Motor neuron (in vitro differentiated cells): Measurements from ENCODE around the gene SLC25A19. TPM values are rescaled to one million over a fixed set of nuclear protein-coding genes. Genes with fewer than 3 reads are reported as not detected.
"Not testable (repeated sequence)": the region's sequence is repeated elsewhere in the genome, so short reads cannot be mapped to it uniquely, and the experiment has no call there.

Experiments used
- ATAC-seq, 8 experiments: fragments of 200-7000 bp; cut with Tn5 transposase; replicated peaks in 6 of 8; 2 replicates each; pipeline ENCODE4 v1.8.0; 2021; ENCODE audit warnings: mild to moderate bottlenecking in 8 of 8, moderate library complexity in 8 of 8
- H3K27ac ChIP-seq, 2 donors: fragments of 250-450 bp; sonication (Bioruptor Pico); 2 replicates each; pipeline ENCODE4 v1.9.0; 2021; ENCODE audit warnings: antibody characterized with exemption in 2 of 2, mild to moderate bottlenecking in 2 of 2, moderate library complexity in 1 of 2
- H3K4me1 ChIP-seq, 2 donors: fragments of 250-450 bp; sonication (Bioruptor Pico); replicated peaks in 1 of 2; 2 replicates each; pipeline ENCODE4 v1.6.1; 2021; ENCODE audit warnings: antibody characterized with exemption in 2 of 2, mild to moderate bottlenecking in 2 of 2, moderate library complexity in 1 of 2
- H3K4me3 ChIP-seq, 5 donors: fragments of 250-450 bp; sonication (Bioruptor Pico); 2 replicates each; pipeline ENCODE4 v1.9.0; 2021; ENCODE audit warnings: antibody characterized with exemption in 5 of 5, mild to moderate bottlenecking in 5 of 5, moderate library complexity in 4 of 5
- WGBS, 10 experiments: fragments of 450-650 bp; shearing (Covaris generic); methylation state at CpG; one replicate each; pipeline ENCODE4 v1.0.0; 2022; 5-methylcytosine and 5-hydroxymethylcytosine counted together
- in situ Hi-C, 9 experiments: fragments of 400-800 bp; cut with MboI; loops; one replicate each; pipeline ENCODE4 v1.15.0; 2021; ENCODE audit warnings: low sequenced_read_pairs in 9 of 9, low pct_unique_long_range_greater_than_20kb in 2 of 9; ENCODE audit not compliant: unreplicated experiment in 9 of 9
- total RNA-seq, 8 experiments: library from RNA; unstranded; fragments of 300-600 nt; gene quantifications; 2 replicates each; pipeline versions ENCODE4 v1.2.3 to v1.2.4, GENCODE V29; 2022

SLC25A19 gene
- total RNA-seq, 8 experiments from 2014 or later: 3.7 to 17.9 (median 5.9) TPM

DNA sequence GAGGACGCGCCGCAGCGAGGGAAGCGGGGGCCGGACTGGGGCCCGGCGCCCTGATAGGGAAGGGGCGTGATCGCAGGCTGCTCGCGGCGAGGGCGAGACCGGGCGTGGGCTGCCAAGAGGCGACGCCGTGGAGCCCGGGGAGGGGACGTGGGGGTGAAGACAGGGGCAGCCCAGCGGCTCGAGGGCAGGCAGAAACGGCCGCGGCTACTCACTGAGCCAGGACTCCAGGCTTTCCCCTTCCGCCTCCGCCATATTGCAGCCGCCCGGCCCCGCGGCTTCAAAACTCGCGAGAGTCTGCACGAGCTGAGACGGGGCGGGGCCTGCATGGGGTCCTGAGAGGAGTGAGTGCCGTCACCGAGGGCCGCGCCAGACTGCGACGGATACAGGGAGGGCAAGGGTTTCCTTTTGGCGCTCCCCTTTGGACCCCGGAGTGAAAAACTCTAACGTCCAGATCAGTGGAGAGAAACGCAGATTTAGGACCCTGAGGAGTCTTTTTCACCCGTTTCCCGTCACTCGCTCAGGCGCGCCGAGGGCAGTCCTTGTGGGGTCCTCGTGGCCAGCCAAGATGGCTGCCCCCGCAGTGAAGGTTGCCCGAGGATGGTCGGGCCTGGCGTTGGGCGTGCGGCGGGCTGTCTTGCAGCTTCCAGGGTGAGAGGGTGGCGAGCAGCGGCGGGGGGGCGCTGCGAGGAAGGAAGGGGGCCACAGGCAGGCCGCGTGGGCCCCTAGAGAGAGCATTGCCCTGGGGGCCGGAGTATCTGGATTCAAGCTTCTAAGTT lies 27.7 kb downstream of the SLC25A19 start, which contains the start of the genes GGA3 and MRPS7:
Gene GGA3 (minus strand): TSS at position 271 of the 776 bp plus-strand sequence. CDS start 19 bp downstream, at position 252.
Gene MRPS7 (plus strand): TSS at position 544 of the 776 bp plus-strand sequence. CDS start 22 bp downstream, at position 566.
- Histone ChIP-seq H3K4me3 (peak within 1 kb of the TSS; percentile 80 to 97 (median 91)), H3K27ac (peak within 1 kb of the TSS; percentile 100), H3K4me1 (peaks cover 11 to 12% of the 10 kb centered on the region in 2 donors)
- peak; percentile 88 to 98 (median 97) for ATAC-seq
- 0 to 7% (median 0%) methylated on average over 2 to 10 of the region's 69 CpGs; no CpG with 5 or more reads in 3 of the 10 experiments for WGBS, 10 experiments
- in situ Hi-C loops: no loop called here

DNA sequence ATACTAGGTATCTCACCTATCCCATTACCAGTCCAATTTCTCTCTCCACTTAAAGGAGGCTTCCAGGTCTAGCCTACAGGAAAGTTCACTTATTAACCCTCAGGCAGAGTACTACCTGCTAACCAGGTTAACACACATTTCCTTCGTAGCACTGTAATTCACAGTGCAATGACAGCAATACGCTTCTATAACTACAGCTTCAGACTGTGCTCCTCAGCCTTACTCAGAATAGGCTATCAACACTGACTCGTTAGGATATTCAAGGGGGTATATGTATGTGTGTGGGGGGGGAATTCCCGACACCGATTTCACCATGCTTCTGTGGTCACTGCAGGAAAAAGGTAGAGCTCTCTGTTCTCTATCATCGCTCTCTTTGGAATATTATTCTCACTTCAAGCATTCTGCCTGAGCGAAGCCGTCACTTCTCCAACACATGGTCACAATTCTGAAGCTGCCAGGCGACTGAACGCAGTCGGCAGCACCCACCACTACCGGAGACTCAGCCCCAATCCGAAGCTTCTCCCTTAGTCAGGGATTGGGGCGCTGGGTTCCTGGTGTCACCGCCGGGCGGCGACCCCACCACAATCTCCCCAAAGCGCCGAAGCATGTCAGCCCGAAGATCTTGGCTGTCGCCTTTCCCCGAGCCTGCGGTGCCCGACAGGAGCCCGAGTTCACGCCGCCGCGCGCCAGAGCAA lies 28.4 kb downstream of the SLC25A19 start:
- ATAC-seq: peak in 5 of 8 experiments; percentile 10 to 30 (median 13)
- in situ Hi-C loops: no loop called here
- Histone ChIP-seq H3K4me1 (peaks cover 11 to 12% of the 10 kb centered on the region in 2 donors), H3K27ac (peak overlapping the region; percentile 100), H3K4me3 (peak overlapping the region; percentile 80 to 97 (median 91))
- WGBS, 10 experiments: 0 to 17% (median 2%) methylated on average over 1 to 25 of the region's 31 CpGs; no CpG with 5 or more reads in 3 of the 10 experiments

GRCh38 chr17:75257228-75257627 lies 32.0 kb downstream of the SLC25A19 start:
- H3K27ac ChIP-seq, ATAC-seq, in situ Hi-C loops, H3K4me3 ChIP-seq, H3K4me1 ChIP-seq: not testable (repeated sequence)
- 0 to 83% (median 75%) methylated on average over 1 of the region's 2 CpGs; no CpG with 5 or more reads in 7 of the 10 experiments for WGBS, 10 experiments

DNA sequence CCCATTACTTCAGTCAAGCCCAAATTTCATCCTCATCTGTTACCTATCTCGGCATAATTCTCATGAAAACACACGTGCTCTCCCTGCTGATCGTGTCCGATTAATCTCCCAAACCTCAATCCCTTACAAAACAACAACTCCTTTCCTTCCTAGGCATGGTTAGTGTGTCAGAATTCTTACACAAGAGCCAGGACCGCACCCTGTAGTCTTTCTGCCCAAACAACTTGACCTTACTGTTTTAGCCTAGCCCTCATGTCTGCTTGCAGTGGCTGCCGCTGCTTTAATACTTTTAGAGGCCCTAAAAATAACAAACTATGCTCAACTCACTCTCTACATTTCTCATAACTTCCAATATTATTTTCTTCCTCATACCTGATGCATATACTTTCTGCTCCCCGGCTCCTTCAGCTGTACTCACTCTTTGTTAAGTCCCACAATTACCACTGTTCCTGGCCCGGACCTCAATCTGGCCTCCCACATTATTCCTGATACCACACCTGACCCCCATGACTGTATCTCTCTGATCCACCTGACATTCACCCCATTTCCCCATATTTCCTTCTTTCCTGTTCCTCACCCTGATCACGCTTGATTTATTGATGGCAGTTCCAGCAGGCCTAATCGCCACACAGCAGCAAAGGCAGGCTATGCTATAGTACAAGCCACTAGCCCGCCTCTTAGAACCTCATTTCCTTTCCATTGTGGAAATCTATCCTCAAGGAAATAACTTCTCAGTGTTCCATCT lies 33.1 kb downstream of the SLC25A19 start:
- in situ Hi-C loops, H3K4me1 ChIP-seq, ATAC-seq, H3K27ac ChIP-seq, H3K4me3 ChIP-seq: not testable (repeated sequence)
- 90 to 100% (median 100%) methylated on average over 1 to 4 of the region's 11 CpGs; no CpG with 5 or more reads in 3 of the 10 experiments for WGBS, 10 experiments

GRCh38 chr17:75252039-75252816 lies 37.0 kb downstream of the SLC25A19 start:
- WGBS, 10 experiments: 87 to 100% (median 94%) methylated on average over 1 to 6 of the region's 8 CpGs; no CpG with 5 or more reads in 4 of the 10 experiments
- no peak overlapping the region for H3K27ac ChIP-seq
- no peak for ATAC-seq
- no peaks in the 10 kb centered on the region for H3K4me1 ChIP-seq
- H3K4me3 ChIP-seq: no peak overlapping the region
- in situ Hi-C loops: no loop called here

DNA sequence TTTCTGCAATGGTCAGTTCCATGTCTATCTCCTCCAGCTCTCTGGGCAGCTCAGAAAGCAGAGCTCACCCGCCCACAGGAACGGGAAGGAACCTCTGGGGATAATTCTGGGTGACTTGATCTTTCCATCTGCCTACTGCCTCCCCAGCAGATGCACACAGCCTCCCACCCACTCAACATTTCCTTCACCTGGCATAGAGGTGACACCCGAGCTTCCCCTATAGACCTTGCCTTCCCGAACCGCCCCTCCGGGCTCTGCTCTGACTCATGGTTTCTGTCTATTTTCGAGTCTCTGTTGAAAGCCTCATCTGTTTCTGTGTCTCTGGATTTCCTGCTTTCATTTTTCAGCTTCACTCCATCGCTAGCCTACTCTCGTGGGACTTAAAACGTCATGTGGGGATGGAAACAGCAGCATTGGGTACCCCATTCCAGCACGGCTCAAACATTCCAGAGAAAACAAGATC lies 39.2 kb downstream of the SLC25A19 start:
- peak in 3 of 8 experiments; percentile 30 to 97 (median 76) for ATAC-seq
- Histone ChIP-seq H3K4me1 (no peaks in the 10 kb centered on the region), H3K4me3 (no peak overlapping the region), H3K27ac (no peak overlapping the region)
- in situ Hi-C loops: no loop called here
- WGBS, 10 experiments: 15 to 100% (median 91%) methylated on average over 1 to 11 of the region's 11 CpGs; no CpG with 5 or more reads in 2 of the 10 experiments

- no peak overlapping the region for H3K4me3 ChIP-seq
- WGBS, 10 experiments: 47 to 100% (median 92%) methylated on average over 2 to 3 of the region's 4 CpGs; no CpG with 5 or more reads in 1 of the 10 experiments
- ATAC-seq: no peak
- H3K27ac ChIP-seq: no peak overlapping the region
- no peaks in the 10 kb centered on the region for H3K4me1 ChIP-seq
- in situ Hi-C loops: no loop called here
Measured at GRCh38 chr17:75249564-75249963, 39.7 kb downstream of the SLC25A19 start.

GRCh38 chr17:75246404-75246803 lies 42.8 kb downstream of the SLC25A19 start:
- no peaks in the 10 kb centered on the region for H3K4me1 ChIP-seq
- in situ Hi-C loops: no loop called here
- 60 to 95% (median 94%) methylated on average over 1 to 10 of the region's 12 CpGs; no CpG with 5 or more reads in 5 of the 10 experiments for WGBS, 10 experiments
- no peak overlapping the region for H3K4me3 ChIP-seq
- no peak for ATAC-seq
- H3K27ac ChIP-seq: no peak overlapping the region

DNA sequence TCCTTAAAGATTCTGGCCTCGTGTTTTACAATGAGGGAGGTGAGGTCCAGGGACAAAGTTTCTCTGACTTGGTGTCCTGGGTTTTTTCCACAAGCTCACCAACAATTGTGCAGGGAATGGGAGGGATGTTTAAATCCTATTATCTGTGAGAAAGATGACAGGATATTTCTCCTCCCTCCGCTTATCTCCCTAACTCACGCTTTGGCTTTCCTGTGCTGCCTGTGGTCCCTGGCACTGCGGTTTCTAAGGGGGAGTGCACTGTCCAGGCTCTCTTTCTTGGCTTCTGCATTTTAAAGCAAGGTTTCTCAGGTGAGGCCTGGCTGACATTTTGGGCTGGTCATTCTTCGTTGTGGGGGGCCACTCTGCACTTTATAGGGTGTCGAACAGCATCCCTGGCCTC lies 44.2 kb downstream of the SLC25A19 start:
- WGBS, 10 experiments: 80 to 100% (median 95%) methylated on average over 1 to 5 of the region's 6 CpGs; no CpG with 5 or more reads in 2 of the 10 experiments
- H3K27ac ChIP-seq: no peak overlapping the region
- no peak for ATAC-seq
- no peak overlapping the region for H3K4me3 ChIP-seq
- H3K4me1 ChIP-seq: no peaks in the 10 kb centered on the region
- in situ Hi-C loops: no loop called here

DNA sequence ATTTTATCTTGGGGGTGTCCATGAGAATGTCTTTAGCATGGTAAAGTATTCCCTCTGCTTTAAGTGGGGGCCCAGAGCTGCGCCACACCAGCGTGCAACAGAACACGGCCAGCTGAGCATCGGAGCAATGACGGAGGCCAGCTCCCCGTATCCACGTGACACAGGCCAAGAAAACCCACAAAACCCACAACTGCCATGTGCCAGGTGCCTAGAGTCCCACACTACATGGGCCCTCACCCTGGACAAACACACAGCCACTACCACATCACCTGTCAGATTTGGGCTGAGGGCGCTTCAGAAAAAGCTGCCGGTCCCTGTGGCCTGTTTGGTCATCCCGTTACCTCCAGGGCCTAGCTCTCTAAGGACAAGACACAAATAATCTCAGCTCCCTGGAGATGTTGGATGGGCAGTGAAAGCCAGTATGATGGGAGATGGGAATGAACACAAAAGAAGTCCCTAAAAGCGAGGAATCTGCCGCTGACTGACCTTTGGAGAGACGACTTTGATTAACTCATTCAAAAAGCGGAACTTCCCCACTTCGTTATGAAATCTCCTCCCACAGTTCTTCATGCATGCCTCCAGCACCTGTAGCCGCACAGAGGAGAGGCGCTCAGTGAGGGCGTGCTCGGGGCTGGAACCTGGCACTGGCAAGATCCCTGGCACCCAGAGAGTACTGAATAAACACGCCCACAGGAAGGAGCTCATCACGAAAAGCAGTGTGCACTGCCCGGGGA lies 44.9 kb downstream of the SLC25A19 start:
- WGBS, 10 experiments: 88 to 100% (median 92%) methylated on average over 2 to 10 of the region's 22 CpGs; no CpG with 5 or more reads in 2 of the 10 experiments
- in situ Hi-C loops: no loop called here
- Histone ChIP-seq H3K4me3 (no peak overlapping the region), H3K27ac (no peak overlapping the region), H3K4me1 (no peaks in the 10 kb centered on the region)
- no peak for ATAC-seq

DNA sequence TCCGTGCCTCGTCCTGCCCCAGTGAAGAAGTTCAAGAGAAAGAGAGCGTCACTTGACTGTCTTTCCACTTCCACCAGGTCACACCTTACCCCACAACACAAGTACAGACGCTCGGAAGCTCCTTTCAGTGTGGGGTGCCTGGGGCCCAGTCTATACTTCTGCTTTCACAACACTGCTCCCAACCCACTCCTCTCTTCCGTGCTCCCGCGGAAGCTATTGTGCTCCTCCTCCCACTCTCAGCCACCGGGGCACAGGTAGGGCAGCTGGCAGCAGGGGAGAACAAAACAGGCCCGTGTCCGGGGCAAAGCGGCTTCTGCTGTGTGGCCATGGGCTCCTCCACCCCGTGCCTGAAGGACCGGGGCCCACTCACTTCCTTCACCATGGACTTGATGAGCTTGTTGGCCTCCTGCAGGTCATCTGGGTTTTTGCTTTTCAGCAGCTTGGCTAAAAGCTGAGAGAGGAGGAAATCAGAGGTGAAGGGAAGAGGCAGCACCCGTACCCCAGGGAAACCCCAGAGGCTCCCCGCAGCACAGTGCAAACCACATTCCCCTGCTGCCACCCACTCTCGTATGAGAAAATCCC lies 46.7 kb downstream of the SLC25A19 start:
- no peaks in the 10 kb centered on the region for H3K4me1 ChIP-seq
- in situ Hi-C loops: no loop called here
- 77 to 100% (median 94%) methylated on average over 1 to 10 of the region's 17 CpGs; no CpG with 5 or more reads in 1 of the 10 experiments for WGBS, 10 experiments
- no peak for ATAC-seq
- H3K4me3 ChIP-seq: no peak overlapping the region
- H3K27ac ChIP-seq: no peak overlapping the region
